ENCODE data around the gene FGF2.
"Not testable (repeated sequence)": the region's sequence is repeated elsewhere in the genome, so short reads cannot be mapped to it uniquely, and the experiment has no call there.

FGF2 gene

DNA sequence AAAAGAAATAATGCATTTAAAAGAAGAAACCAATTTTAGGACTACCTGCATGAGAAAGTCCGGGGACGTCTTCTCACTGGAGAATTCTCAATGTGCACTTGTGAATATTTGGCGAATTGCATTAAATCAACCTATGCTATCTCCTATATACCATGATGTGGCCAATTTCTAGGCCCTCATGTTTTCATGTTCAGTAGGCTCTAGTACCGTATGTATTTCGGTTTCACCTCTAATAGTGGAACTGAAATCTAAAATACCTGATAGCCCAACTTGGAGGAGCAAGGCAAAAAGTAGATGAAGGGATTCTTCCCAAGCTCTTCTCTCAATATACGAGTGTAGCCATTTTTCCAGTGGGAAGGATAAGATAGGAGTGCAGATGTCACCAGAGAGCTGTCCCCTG, 11.4 kb upstream of the FGF2 start:
- no peak for DNase-seq

DNA sequence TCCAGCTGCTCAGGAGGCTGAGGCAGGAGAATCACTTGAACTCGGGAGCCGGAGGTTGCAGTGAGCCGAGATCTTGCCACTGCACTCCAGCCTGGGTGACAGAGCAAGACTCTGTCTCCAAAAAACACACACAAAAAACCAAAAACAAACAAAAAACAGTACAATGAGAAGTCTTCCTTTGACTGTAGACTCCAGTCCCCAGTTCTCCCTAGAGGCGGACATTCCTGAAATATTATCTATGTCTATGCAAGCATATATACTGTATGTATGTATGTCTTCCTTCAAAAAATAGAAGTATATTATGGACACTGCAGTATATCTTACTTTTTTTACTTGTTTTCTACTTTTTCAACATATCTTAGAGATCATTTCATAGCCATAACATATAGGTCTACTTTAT, 10.2 kb upstream of the FGF2 start:
- no peak for DNase-seq

DNA sequence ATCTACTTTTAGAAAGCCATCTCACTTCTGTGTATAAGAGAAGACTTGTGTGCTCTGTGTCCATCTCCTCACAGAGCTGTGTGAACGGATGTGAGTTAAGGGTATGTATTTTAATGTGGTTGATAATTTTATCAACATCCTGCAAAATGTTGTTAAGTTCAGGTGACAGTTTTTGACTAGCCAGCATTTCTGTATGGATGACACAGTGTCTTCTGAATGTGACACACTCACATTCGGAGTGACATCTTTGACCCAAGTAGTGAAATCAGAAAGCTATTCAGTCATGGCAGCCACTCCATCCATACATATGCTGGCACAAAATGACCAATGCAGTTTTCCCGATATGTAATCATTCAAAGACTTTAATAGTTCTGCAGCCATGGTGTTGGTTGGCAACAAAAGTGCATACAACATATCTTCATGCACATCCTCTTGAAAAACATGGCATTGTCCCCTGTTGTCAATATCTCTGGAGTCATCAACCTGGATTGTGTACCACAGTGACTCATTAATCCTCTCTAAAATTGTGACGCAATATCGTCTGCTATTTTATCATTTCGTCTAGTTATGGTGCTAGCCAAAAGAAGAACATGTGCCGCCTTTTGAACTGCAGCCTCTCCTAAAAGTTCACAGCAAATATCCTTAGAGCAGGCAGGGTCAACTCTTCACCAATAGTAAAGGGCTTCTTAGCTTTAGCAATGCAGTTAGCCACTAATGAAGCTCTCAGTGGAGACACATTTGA, 6.8 kb upstream of the FGF2 start:
- DNase-seq: no peak

DNA sequence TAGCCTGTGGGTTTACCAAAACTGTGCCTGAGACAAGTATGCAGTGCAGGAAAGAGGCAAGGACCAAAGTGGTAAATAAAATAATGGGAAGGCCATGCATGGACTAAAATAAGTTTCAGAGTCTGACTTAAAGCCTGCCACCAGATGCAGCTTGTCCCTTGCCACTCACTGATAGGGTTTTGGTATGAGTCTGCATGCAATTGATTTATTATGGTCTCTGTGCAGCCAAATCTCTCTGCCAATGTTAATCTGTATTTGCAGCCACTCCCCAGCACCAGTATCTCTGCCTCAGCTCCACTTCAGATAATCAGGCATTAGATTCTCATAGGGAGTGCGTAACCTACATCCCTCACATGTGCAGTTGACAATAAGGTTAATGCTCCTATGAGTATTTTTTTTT, 5.5 kb upstream of the FGF2 start:
- no peak for DNase-seq

DNA sequence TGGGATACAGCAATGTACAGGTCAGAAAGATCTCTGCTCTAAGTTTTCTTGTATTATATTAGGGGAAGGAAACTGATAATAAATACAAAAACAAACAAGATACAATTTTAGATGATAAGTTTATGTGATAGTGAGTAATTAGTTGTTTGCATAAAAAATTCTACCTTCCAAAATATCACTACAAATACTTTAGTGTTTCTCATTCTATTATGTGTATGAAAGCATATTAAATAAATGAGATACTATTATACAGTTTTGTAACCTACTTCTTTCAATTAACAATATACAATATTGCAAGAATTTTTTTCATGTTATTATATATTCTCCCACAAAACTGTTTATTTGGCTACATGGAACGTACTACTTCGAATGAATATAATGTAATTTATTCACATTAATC, 4.2 kb upstream of the FGF2 start:
- no peak for DNase-seq

DNA sequence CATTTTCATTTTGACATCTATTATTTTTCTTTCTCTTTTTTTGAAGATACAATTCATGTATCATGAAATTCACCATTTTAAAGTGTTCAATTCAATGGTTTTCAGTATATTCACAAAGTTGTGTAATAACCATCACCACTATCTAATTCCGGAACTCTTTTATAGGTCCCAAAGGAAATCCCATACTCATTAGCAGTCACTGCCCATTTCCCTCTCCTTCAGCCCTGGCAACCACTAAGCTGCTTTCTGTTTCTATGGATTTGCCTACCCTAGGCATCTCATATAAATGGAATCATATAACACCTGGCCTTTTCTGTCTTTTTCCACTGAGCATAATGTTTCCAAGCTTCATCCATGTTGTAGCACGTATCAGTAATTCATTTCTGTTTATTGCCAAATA, 3.2 kb upstream of the FGF2 start:
- DNase-seq: no peak

DNA sequence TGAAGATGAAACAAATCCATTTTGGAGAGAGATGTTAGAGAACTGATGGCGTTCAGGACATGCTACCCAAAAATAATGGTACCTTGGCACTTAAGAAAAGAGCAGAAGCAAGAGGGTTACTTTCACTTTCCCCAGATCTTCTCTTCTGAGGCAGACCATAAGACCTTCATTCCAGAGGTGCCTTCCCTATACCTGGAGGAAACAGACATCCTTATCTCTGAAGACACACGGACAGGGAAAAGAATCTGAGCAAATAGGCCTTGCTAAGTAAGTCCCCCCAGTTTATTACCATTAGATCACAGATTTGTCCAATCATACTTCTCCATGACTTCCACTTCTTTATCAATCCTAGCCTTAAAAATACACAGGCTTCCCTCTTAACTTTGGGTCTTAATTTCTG, 2.0 kb upstream of the FGF2 start:
- DNase-seq: no peak

DNA sequence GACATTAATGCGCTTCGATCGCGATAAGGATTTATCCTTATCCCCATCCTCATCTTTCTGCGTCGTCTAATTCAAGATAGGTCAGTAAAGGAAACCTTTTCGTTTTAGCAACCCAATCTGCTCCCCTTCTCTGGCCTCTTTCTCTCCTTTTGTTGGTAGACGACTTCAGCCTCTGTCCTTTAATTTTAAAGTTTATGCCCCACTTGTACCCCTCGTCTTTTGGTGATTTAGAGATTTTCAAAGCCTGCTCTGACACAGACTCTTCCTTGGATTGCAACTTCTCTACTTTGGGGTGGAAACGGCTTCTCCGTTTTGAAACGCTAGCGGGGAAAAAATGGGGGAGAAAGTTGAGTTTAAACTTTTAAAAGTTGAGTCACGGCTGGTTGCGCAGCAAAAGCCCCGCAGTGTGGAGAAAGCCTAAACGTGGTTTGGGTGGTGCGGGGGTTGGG, 528 bp upstream of the FGF2 start:
- DNase-seq: no peak

DNA sequence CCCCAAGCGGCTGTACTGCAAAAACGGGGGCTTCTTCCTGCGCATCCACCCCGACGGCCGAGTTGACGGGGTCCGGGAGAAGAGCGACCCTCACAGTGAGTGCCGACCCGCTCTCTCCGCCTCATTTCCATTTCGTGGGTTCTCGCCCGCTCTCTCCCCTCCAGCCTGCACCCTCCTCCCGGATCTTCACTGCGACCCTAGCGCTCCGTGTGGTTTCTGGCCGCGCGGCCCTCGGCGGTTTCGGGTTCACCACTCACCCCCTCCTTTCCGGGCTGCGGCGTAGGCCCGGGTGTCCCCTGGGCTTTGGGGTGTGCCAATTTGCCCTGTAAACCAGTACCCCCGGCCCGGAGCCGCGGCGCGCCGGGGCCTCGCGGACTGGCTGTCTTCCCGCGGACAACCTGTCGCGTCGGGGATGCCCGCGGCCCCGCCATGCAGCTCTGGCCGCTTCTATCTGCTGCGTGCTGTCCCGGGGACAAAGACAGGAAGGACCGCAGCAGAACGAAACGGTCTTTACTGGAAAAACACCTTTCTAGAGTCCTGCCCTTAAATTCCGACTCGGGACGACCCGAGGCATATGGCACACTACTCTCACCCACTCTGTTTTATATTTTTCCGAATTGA, 737 bp downstream of the FGF2 start:
- peak in 1 of 4 experiments; percentile 10 for DNase-seq

DNA sequence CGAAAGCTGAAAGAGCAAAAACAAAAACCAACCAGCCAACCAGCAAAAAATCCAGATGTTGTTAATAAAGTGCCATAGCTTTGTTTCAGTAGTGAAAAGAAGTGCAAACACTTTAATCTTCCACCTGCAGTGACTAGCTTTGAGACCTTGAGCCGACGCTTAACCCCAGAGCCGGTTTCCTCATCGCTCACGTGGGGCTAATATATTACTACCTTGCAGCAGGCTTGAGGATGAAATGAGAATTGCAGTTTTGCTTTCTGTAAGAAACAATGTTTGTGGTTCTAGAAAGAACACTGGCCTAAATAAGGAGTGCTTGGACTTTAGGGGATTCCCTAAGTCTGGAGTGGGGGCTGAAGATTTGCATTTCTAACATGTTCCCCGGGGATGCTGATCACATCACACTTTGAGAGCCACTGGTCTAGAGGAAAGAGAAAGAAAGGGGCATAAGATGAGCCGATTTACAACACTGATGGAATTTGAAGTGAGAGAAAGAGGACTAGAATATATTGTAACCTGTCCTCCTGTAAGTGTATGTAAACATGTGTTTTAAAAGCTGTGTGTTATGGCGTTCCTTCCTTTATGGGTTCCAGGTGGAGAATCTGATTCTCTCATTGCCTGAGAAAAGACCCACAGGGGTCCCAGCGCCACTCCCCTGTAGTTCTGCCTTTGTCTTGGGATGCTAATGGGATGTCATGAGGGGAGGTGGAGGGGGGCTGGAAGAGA, 1.4 kb downstream of the FGF2 start:
- DNase-seq: no peak

DNA sequence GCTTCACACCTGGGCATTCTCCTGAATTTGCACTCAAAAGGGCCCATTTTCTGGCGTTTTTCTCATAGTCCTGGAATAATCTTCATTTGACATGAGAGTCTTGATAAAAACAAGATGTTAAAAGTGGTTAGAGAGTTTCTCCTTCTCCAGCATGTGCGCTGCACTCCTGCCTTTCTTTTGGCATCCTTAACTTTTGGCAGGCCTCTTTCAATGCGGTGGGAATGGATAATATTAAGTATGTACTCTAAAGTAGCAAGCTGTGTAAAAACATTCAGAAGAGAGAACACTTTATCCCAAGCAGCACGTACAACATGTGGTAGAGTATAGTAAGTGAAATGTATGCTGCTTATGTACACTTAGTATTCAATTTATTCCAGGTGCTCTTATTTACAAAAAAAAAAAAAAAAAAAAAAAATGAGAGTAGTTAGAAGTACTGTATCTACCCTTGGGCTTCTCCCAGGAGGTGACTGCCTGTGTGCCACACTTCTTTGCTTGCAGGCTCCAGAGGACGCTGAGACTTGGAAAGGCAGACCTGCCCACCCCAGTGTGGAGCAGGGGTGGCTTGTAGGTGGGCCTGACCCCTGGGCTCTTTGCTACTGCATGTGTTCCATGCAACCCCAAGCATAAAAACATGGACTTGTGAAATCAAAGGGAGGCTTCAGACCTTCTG, 3.9 kb downstream of the FGF2 start:
- DNase-seq: no peak

DNA sequence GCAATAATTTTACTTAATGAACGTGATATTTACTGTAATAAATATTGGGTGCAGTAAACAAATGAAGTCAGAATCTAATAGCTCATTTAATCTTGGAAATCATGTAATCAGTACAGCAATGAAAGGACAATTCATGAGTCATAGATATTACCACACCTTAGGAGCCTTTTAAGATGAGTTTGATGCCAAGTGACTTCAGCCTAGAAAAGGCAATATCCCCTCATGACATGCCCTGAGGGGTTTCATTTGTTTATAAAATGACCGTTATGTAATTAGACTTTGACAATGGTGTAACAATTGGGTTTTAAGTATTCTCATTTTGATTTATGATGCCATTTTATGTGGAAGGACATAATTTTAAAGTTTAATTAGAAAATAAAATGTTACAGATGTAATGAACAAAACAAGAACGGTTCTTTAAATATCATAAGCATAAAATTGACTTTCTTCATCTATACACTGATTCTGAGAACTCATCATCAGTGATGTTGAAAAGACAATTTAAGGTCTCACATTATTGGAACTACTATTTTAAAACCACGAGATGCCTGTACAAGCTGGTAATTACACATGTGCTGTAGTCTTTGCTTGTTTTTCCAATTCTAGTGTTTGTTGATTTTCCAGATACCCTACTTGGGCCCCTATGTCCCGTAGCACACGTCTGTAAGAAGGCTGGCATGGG, 5.0 kb downstream of the FGF2 start:
- DNase-seq: no peak

DNA sequence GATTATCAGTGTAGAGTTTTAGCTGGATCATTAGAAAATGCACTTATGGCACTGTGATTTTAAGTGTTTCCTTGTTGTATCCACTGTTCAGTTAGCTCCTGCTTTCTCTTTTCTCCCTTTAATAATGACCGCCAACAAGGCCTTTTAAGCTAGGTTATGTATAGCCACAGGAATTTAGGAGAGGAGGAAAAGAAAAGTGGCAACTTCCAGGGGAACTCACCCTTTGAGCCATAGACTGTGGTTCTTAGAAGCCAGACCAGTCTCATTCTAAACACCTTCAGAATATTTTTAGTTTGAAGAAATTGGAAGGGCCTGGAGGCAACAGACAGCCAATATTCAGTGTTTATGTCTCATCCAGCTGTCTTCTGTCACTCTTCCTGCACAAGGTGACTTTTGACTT, 6.1 kb downstream of the FGF2 start:
- DNase-seq: no peak

DNA sequence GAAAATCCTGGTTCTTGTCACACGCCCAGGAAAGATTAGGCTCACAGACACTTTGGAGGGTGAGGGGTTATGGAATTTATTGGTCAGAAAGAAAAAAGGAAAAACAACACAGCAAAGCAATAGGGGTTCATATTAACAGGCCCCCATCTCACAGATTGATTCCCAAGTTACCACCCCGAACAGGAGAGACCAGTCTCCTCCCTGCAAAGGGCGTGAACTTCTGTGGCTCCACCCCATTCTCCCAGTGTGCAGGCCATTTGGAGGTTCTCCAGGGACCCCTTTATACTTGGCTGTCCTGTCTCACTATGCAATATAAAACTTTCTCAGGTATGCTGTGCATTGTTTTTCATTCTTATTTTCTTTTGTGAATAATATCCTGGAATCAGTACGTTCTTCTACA, 7.4 kb downstream of the FGF2 start:
- no peak for DNase-seq

DNA sequence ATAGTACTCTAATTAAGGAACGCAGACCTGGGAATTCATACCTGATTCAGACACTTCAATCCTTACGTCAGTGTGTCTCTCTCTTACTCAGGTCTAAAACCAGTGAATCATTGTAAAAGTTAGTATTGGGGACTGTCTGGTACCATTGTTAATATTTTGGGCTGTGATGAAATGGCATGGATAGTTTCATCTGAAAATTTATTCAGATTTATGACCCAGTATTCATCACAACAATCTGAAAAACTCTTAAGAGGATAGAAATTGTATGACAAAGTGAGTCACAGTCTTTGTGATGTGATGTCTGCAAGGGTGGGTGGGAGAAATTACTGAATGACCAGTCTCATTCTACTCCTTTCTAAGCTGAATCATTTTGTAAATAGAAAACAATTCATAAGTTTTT, 10.3 kb downstream of the FGF2 start:
- no peak for DNase-seq

DNA sequence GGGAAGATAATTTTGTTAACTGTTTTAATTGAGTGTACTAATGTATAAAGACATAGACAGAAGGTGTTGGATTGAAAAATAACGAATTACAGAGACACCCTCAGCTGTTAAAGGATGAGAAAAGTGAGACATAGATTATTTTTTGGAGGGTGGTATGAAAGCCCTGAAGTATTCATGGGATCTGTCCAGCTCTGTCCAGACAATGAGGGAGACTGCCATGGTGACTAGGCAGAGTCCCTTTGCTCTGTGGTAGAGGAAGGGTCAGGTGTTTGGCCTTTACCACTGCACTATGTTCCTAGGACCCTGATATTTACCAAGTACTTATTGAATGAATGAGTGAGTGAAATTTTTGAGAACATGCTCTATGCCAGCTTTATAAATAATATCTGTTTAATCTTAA, 11.4 kb downstream of the FGF2 start:
- DNase-seq: no peak

DNA sequence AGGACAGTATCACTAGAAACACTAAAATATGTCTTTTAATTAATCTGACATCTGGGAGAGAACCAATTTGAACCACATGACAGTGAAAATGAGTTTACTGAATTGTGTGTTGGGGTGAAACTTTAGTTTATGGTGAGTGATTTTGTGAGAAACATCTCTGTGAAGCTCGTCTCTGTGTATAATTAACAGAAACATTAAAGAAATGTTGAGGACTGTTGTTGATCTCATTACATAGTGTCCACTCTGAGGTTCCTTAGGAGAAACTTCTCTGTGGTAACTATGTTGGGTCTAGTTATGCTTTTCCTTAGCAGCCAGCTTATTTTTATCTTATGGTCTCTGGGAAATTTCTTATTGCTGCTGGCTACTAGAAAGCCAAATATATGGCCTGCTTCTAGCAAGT, 15.8 kb downstream of the FGF2 start:
- no peak for DNase-seq

DNA sequence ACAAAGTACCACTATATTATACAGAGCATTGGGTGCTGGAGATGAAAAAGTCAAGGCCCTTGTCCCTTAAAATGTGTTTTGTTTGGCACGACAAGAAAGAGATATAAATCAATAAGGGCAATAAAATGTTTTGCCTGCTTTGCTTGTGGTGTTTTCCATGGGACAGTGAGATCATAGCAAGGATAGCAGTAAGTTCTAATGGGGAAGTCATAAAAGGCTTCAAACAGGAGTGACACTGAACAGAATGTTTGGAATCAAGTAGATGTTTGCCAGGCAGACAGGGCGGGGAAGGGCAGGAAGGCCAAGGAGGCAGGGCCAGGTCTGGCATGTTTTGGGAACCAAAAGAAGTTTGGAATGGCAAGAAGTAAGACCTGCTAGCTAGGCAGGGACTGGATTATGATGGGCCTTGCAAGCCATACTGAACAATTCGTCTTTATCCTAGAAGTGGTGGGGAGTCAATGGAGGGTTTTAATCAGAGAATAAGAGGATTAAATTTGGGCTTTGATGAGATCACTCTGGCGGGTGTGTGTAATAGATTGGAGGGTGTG, 16.4 kb downstream of the FGF2 start:
- no peak for DNase-seq

DNA sequence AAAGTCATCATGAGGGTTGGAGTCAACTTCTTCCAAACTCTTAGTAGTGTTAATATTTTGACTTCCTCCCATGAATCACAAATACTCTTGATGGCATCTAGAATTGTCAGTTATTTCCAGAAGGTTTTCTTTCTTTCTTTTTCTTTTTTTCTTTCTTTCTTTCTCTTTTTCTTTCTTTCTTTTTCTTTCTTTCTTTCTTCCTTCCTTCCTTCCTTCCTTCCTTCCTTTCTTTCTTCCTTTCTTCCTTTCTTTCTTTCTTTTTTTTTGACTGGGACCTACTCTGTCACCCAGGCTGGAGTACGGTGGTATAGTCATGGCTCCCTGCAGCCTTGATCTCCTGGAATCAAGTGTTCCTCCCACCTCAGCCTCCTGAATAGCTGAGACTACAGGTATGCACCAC, 17.8 kb downstream of the FGF2 start:
- DNase-seq: not testable (repeated sequence)

DNA sequence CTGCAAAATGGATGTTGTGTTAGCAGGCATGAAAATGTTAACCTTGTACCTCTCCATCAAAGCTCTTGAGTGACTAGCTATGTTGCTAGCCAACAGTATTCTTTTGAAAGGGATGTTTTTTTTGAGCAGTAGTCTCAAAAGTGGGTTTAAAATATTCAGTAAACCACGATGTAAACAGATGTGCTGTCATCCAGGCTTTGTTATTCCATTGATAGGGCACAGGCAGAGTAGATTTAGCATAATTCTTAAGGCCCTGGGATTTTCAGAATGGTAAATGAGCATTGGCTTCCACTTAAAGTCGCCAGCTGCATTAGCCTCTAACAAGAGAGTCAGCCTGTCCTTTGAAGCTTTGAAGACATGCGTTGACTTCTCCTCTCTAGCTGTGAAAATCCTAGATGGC, 18.4 kb downstream of the FGF2 start:
- no peak for DNase-seq

DNA sequence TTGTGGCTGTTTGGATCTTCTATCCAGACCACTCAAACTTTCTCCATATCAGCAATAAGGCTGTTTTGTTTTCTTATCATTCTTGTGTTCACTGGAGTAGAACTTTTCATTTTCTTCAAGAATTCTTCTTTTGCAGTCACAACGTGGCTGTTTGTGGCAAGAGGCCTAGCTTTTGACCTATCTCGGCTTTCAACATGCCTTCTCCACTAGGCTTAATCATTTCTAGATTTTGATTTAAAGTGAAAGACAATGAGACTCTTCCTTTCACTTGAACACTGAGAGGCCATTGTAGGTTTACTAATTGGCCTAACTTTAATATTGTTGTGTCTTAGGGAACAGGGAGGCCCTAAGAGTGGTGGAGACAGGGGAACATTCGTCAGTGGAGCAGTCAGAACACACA, 19.1 kb downstream of the FGF2 start:
- DNase-seq: no peak

DNA sequence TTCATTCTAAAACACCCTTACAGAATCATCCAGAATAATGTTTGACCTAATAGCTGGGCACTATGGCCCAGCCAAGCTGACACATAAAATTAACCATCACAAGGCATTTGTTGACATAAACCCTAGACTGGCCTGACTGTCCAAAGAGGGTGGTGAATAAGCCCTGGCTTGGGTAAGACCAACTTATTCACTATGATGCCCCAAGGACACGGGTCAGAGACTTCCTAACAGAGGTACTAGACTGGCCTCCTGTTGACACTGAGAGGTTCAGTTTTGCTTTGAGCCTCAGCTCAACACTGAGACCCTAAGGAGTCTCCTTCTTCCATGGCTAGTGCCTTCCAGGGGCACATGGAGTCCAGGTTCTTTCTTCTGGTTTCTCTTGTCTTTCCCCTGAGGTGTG, 21.3 kb downstream of the FGF2 start:
- DNase-seq: no peak

DNA sequence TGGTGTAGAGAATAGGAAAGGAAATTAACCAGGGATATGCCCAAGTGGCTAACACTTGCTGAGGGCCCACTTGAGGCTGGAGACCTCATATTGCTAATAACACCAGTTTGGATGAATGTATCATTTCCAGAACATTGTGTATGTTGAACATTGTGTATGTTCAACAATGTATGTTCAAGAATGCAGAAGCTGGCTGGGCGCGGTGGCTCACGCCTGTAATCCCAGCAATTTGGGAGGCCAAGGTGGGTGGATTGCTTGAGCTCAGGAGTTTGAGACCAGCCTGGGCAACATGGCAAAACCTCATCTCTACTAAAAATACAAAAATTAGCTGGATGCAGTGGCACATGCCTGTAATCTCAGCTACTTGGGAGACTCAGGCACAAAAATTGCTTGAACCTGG, 23.2 kb downstream of the FGF2 start:
- DNase-seq: not testable (repeated sequence)
